Uterus (tissue), 2 donors: ENCODE data around the gene RAI14.

Experiments used
- POLR2A ChIP-seq, 2 donors: fragments of 450-650 bp; IDR thresholded peaks; one replicate each; pipeline ENCODE4 v1.6.1; 2016; ENCODE audit warnings: antibody characterized with exemption in 2 of 2, mild to moderate bottlenecking in 1 of 2, moderate library complexity in 1 of 2
- TF ChIP-seq, protein P1 (sequence below), 4 experiments: fragments of 200-600 bp in 2 of 4; fragments of 450-650 bp in 2 of 4; sonication (generic) in 2 of 4; IDR thresholded peaks; one replicate each; pipeline ENCODE4 v1.5.1; 2016 to 2019; ENCODE audit warnings: antibody characterized with exemption in 4 of 4, mild to moderate bottlenecking in 2 of 4, moderate library complexity in 1 of 4

DNA sequence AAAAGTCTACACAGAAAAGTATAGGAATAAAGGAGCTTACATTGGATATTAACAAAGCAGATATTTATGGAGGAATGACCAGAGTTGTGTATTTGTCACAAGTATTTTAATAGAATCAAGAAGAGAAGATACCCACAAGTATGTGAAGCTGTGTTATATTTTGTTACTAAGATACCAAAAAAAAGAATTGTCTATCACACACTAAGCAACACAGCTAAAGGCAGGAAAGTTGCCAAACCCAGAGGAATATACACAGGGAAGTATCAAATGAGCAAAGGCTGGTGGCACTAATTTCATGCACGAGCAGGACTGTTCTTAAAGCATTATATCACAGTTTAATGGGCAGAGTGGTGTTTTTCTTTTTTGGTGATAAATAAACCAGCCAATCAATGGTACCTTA lies 30.9 kb upstream of the RAI14 start:
- TF ChIP-seq, protein P1, sequence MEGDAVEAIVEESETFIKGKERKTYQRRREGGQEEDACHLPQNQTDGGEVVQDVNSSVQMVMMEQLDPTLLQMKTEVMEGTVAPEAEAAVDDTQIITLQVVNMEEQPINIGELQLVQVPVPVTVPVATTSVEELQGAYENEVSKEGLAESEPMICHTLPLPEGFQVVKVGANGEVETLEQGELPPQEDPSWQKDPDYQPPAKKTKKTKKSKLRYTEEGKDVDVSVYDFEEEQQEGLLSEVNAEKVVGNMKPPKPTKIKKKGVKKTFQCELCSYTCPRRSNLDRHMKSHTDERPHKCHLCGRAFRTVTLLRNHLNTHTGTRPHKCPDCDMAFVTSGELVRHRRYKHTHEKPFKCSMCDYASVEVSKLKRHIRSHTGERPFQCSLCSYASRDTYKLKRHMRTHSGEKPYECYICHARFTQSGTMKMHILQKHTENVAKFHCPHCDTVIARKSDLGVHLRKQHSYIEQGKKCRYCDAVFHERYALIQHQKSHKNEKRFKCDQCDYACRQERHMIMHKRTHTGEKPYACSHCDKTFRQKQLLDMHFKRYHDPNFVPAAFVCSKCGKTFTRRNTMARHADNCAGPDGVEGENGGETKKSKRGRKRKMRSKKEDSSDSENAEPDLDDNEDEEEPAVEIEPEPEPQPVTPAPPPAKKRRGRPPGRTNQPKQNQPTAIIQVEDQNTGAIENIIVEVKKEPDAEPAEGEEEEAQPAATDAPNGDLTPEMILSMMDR (IDR thresholded peaks at IDR 0.05) = no peak
- TF ChIP-seq POLR2A (IDR thresholded peaks at IDR 0.05) = no peak
